Activated CD4-positive, alpha-beta T cell treated with anti-CD3 and anti-CD28 coated beads for 1 hour (primary cell): ENCODE measurements around the gene NFAT5.
"Not testable (repeated sequence)": the region's sequence is repeated elsewhere in the genome, so short reads cannot be mapped to it uniquely, and the experiment has no call there.

Experiments used
- DNase-seq: peaks from one replicate; pipeline ENCODE4 v3.0.0-alpha.2; 2020

The NFAT5 gene

DNA sequence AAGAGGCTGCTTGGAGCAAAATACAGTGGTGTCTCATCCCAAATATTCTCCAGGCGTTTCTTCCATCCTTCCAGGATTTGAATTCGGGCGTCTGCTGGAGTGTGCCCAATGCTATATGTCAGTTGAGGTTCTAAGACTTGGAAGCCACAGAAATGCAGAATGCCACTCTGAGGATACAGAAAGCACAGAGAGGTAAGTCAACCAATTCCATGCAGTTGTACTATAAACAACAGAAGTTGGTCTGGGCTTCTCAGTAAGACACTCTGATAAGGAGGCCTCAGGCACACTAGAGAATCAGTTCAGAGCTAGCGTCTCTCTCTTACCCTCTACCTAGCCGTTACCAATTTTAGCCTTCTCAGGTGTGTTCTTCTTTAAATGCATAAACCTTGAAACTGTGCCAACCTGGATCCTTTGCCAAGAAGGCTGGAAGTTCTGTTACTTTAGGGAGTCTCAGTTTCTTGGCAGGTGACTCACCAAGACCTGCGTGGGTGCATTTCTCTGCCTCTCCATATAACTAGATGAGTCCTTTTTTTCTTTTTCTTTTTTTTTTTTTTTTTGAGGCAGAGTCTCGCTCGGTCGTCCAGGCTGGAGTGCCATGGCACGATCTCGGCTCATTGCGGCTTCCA, 145.5 kb downstream of the NFAT5 start:
- no peak for DNase-seq

DNA sequence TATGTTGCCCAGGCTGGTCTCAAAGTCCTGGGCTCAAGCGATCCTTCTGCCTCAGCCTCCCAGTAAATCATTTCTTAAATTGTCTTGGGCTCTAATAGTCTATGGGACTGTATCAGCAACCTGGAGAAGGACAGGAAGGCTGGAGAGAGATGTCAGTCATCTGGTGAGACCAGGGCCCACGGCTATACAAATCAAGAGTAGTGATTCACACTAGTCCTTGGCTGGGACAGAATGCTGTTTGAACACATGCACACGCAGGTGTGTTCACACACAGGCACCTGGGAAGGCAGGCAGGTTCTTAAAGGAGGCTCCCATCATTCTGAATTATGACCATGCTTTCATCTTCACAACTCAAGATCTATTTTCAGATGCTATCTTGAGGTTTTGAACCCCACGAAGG, 146.5 kb downstream of the NFAT5 start:
- DNase-seq: no peak

DNA sequence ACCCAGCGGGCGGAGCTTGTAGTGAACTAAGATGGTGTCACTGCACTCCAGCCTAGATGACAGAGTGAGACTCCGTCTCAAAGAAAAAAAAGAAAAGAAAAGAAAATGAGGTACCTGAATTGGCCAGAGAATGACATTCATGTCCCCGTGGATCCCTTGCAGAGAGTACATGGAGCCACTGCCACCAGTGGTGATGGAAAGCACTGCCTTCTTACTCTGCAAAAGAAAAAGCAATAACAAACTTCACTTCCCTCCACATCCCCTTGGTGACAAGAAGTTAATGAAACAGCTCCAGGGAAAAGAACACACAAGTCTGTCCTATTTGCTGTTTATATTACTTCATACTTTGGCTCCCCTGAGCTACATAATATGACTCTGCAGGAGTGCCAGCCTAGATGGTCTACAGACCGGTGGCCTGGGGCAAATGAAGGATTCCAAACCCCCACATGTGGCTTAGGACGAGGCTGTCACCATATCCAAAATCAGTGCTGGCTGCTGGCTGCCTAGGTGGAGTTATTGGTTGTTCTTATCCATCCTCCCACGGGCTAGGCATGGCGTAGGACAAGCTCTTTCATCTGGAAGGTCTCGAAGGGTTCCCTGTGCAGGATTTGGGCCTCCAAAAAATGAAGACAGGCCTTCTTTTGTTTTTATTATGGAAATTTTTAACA, 147.3 kb downstream of the NFAT5 start:
- no peak for DNase-seq

DNA sequence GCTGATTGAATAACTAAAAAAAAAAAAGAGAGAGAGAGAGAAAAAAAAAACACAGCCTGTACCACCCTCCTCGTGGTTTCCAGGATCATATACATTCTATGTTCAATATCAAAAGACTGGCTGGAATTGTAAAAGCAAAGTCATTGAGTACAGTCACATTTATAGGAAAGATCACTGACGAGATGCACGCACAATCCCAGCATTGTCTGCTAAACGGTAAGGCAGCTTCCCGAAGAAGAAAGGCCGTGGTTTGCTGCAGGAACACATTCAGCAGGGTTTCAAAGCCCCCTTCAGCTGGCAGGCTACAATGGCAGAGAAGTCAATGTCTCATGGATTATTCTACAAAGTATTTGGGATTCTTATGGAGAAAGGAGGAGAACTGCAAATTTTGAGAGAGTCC, 151.3 kb downstream of the NFAT5 start:
- no peak for DNase-seq

DNA sequence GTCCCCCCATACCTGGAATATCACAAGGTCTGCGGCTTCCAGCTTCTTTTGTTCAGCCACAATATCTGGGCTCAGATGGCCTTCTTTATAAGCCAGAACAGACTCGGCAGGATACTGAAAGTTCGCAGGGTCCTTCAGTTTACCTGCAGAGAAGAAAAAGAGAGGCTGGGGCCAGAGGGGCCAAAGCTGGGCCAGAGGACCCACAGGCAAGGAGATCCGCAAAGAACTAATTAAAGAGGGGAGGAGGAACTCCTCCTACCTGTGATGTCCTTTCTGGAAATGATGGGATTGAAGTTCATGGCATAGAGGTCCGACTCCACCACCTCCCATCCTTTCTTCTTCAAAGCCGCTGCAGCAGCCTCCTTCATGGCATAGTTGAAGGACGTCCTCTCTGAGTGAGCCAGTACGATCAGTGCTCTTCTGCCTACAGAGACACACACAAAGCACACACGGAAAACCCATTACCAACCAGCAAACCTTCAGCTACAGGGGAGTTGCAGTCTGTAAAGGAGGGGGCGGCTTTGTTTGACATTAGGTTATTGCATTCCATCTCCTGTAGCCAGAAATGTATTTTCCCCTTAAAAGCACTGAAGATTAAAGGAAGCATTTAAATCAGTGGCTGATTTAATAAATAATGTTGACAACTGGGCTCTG, 152.5 kb downstream of the NFAT5 start:
- no peak for DNase-seq

DNA sequence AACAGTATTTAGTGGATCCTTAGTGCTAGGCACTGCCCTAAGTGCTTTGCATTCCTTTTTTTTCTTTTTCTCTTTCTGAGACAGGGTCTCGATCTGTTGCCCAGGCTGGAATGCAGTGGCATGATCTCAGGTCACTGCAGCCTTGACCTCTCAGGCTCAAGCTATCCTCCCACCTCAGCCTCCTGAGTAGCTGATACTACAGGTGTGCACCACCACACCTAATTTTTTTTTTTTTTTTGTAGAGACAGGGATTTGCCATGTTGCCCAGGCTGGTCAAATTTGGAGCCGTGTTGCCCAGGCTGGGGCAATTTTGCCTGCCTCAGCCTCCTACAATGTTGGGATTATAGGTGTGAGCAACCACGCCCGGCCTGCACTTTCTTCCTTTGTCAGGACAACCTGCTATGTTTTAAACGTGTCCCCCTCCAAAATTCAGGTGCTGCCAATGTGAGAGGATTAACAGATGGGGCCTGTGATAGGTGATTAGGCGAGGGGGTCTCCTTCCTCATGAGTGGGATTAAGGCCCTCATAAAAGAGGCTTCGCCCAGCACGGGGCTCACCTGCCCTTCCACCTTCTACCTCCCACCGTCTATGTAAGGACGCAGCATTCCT, 155.2 kb downstream of the NFAT5 start:
- DNase-seq: no peak

DNA sequence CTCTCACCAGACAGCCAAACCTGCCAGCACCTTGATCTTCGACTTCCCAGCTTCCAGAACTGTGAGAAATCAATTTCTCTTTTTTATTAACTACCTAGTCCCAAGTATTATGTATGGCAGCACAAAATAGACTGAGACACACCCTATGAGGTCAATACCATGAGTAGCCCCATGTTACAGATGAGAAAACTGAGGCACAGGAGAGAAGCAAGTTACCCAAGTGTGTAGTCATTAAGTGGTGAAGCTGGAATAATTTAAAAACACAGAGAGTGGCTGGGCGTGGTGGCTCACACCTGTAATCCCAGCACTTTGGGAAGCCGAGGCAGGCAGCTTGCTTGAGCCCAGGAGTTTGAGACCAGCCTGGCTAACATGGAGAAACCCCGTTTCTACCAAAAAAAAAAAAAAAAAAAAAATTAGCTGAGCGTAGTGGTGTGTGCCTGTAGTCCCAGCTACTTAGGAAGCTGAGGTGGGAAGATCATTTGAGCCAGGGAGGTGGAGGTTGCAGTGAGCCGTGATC, 155.7 kb downstream of the NFAT5 start:
- DNase-seq: no peak

DNA sequence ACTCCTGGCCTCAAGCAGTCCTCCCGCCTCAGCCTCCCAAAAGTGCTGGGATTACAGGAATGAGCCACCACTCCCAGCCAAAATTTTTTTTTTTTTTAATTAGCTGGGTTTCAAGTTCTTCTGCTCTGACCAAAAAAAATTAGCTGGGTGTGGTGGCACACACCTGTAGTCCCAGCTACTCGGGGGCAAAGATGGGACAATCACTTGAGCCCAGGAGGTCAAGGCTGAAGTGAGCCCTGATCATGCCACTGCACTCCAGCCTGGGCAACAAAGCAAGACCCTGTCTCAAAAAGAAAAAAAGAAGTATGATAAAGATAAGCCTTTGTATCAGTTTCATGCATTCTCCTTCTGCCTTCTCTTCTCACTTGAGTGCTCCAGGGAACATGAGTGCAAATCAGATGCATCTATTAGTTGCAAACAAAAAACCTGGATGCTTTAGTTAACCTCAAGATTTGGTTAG, 158.7 kb downstream of the NFAT5 start:
- no peak for DNase-seq

DNA sequence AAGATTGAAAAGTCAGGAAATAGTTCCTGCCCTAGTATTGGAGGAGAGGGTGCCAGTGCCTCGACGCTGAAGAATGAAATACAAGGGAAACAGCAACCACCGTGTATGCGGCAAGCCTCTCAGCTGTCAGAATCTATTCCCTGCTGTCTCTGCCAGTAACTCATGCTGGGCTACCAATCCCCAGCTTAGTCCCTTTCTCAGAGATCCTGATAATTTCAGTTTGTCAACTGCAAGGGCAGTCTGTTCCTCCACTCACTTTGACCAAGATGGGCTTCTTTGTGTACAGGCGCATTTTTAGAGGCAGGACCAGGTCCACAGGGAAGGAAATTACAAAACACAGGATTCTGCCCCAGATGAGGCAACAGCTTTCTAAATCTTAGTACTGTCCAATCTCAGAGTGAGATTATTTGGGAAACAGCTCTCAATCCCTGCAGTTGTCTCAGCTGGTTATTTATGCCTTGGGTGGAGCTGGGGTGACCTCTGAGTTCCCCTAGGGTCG, 159.3 kb downstream of the NFAT5 start:
- DNase-seq: no peak

DNA sequence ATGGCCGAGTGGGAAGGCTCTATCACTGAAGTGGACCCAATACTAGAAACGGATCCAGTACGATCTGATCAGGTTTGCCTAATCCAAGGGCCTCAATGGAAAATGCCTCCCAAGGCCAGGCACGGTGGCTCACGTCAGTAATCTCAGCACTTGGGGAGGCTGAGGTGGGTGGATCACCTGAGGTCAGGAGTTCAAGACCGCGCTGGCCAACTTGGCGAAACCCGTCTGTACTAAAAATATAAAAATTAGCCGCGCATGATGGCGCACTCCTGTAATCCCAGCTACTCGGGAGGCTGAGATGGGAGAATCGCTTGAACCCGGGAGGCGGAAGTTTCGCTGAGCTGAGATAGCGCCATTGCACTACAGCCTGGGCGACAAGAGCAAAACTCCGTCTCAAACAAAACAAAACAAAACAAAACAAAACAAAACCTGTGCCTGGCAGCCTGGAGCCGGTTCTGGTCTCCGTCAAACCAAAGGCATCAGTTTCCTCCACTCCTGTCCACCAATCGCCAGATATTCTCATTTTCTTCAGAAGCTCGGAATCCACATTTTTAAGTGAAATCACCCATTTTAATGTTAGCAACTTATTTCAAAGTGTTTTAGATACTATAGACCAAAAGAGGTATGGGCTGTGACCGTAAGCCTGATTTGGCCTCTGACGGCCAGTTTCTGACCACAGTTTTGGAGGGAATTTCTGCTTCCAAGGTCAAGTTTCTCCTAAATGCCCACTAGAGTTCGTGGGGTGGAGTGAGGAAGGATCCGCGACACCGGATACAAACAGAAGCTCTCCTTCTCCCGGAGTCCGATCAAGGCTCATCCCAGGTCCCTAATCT, 159.9 kb downstream of the NFAT5 start:
- no peak for DNase-seq

DNA sequence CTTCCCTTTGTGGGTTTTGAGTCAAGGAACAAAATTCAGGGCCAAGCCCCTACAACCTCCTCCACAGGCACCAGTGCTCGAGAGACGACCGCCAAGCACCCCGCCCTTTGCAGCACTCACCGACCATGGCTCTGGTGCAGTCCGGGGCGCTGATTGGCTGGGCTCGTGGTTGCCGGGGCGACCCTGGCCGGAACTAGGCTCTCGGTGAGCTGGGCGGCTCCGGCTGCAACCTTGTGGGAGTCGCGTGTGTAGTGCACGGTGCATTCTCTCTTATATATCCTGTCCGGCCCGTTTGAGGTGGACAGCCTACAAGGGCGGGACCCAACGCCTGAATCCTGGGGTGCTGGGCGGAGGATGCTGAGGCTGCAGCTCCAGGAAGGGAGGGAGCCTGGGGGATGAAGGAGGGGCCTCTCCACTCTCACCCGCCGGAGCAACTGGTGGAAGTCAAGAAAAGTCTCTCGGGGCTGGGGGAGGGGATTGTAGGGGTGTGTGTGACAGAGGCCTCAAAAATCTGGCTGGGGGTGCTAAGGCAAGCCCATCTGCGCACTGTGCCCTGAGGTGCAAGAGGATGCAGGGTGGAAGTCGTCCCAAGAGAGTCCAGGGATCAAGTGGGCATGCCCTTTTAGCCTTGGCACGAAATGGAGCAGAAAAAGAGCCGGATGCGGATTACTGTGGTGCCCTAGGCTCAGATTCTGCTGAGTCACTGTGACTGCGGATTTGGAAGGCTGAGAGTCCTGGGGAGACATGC, 160.7 kb downstream of the NFAT5 start, which contains the start of gene NQO1:
Gene NQO1 (minus strand): TSS at position 248 of the 748 bp plus-strand sequence. CDS start 121 bp downstream, at position 127.
- DNase-seq: peak; percentile 70

DNA sequence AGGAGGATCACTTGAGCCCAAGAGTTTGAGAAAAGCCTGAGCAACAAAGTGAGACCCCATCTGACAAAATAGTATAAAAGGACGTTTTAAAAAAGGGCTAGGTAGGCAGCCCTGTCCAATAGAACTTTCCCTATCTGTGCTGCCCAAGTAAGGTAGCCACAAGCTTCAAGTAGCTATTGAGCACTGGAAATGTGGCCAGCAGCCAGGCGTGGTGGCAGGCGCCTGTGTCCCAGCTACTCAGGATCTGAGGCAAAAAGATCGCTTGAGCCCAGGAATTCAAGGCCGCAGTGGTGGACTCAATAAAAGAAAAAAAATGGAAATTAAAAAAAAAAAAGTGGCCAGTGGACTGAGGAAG, 162.1 kb downstream of the NFAT5 start:
- DNase-seq: no peak

DNA sequence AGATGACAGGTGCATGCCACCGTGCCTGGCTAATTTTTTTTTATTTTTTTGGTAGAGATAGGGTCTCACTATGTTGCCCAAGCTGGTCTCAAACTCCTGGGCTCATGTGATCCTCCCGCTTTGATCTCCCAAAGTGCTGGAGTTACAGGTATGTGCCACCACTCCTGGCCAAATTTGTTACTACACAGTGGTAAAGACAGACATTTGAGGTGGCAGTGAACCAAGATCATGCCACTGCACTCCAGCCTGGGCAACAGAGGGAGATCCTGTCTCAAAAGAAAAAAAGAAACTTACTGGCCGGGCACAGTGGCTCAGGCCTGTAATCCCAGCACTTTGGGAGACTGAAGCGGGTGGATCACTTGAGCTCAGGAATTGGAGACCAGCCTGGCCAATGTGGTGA, 163.3 kb downstream of the NFAT5 start:
- DNase-seq: not testable (repeated sequence)

DNA sequence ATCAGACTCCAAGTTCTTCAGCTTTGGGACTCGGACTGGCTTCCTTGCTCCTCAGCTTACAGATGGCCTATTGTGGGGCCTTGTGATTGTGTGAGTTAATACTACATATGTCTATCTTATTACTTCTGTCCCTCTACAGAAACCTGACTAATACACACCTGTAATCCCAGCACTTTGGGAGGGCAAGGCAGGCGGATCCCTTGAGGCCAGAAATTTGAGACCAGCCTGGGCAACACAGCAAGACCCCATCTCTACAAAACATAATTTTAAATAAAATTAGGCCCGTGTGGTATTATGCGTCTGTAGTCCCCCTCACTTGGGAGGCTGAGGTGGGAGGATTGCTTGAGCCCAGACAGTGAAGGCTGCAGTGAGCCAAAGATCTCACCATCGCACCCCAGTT, 165.5 kb downstream of the NFAT5 start:
- DNase-seq: not testable (repeated sequence)

DNA sequence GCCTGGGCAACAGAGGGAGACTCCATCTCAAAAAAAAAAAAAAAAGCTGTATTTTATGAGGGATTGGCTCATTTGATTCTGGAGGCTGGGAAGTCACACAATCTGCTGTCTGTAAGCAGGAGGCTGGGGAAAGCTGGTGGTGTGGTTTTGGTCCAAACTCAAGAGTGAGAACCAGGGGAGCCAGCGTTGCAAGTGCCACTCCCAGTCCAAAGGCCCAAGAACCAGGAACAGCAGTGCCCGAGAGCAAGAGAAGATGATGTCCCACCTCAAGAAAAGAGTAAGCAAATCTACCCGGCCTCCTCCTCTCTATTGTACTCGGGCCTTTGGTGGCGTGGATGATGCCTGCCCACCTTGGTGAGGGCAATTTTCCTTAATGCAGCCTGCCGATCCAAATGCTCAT, 166.3 kb downstream of the NFAT5 start:
- DNase-seq: no peak

DNA sequence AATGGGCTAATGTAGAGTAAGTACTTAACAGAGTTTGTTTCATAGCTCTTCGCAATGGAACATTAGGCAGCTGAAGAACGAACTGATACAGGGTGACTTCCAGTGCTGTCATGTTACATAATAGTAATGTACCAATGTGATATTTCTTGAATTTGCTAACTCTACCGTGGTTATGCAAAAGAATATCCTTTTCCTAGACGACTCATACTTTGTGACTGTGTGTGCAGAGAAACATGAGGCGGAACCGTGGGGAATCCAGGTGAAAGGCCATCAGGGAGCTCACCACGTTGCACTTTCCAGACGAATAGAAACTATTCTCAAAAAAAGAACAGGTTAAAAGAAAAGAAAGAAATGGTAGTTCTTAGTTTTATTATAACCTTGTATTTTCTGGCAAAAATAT, 175.8 kb downstream of the NFAT5 start:
- DNase-seq: no peak

DNA sequence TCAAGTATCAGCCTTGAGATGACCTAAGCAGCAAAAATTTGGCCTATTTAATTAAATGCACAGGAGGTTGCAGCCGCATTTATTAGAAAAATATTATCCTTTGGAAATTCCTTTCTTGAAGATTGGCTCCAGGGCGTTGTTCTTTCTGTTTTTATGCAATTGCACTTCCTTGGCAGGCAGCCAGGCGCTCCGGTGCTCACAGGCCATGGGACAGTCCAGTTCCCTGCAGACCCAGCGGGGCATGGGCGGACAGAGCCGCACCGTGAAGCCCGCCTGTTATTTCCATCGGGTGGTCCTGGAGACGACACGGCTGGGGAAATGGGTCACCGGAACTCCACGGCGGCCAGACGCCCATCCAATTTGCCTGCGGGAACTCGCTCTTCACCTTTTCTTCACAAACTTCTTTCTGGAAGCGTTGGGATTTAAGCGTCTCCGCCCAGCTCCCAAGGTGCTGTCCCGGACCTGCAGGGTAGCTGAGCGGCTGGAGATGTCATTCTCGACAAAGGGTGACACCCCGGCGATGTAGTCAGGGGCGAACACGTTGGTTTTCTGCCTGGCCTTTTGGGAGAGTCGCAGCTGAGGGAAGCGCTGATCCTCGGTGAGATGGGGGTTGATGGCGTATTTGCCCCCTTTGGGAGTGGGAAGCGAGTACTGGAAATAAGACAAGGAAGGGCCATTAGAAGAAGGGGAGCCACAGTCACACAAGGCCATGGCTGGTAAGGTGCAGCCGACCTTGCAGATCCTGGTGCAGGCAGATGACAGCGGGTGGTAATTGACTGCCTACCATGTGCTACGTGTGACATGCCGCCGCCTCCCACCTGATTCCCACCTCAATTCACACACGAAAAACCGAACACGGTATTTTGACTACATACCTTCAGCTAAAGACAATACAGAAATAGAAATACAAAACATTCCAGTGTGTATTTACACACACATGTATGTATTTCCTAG, 176.5 kb downstream of the NFAT5 start:
- no peak for DNase-seq

DNA sequence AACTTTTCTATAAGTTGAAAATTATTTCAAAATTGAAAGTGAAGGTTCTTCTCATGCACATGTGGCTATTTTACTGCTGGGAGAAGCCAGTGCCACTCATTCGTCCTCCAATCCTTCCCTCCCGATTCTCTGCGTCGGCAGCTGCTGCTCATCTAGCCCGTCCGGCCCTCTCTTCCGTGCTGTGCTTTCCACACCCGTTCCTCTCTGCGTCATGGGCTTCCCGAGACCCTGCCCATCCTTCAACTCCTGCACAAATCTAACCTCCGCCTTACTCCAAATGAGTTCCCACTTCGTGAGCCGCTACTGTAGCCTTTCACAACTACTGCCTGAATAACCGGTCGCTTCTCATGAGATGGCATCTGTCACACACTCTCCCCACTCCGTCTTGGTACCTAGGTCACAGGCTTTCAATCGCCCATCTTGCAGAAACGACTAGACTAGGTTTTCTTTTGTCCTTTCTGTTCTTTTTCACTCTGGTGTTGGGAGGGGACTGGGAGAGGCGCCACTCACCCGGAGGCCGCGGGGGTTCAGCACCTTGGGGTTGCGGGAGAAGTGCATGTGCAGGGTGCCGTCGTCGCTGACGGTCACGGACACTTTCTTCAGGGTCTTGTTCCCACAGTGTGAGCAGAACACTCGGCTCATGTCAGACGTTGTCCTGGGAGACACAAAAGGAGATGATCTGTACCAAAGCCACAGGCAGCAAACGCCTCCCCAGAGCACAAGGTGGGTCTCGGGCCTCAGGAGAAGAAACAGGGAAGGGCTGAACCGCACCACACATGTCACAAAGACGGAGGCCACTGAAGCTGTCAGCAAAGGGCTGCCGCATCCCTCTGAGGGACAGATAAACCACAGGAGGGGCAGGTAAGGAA, 178.8 kb downstream of the NFAT5 start:
- DNase-seq: no peak

DNA sequence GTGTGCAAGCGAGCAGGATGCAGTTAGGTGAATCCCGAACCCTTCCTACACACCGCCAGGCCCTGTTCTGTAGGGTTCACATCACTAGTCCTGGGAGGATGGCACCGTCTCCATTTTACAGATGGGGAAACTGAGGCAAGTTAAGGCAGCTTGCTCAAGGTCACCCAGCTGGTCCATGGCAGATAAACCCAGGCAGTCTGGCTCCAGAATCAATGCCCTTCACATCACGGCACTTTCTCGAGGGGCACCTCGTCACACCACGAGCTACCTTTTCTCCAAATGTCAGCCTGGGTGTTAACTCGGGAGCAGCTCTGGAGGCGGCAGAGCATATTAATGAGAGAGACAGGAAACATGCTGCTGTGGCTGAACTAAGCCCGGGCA, 179.5 kb downstream of the NFAT5 start:
- DNase-seq: no peak

DNA sequence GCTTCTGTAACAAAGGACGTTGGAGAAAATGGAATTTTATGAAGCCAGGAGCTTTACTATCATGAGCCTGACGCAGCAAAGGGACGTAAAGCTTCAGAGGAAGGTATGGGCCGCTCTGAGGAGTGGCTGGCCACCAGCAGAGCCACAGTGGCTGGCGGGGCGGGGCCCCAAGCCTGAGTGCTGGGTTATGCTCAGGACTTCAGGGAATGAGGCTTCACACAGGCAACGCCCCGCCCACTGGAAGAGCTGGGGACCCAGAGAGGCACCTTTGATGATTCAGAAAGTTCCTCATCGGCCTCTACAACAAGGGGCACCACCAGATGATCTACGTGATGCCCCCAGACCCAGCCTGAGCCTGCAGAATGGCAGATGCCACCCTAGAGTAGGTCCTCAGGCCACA, 180.2 kb downstream of the NFAT5 start:
- DNase-seq: no peak
